NCI-H128 (cell line): ENCODE results near the gene PCSK7.
"Not testable (repeated sequence)": the region's sequence is repeated elsewhere in the genome, so short reads cannot be mapped to it uniquely, and the experiment has no call there.

Experiments used
- DNase-seq: peaks from one replicate; lab custom pipeline; 2025; ENCODE audit not compliant: unreplicated experiment; lab: John Stamatoyannopoulos, UW

The PCSK7 gene

DNA sequence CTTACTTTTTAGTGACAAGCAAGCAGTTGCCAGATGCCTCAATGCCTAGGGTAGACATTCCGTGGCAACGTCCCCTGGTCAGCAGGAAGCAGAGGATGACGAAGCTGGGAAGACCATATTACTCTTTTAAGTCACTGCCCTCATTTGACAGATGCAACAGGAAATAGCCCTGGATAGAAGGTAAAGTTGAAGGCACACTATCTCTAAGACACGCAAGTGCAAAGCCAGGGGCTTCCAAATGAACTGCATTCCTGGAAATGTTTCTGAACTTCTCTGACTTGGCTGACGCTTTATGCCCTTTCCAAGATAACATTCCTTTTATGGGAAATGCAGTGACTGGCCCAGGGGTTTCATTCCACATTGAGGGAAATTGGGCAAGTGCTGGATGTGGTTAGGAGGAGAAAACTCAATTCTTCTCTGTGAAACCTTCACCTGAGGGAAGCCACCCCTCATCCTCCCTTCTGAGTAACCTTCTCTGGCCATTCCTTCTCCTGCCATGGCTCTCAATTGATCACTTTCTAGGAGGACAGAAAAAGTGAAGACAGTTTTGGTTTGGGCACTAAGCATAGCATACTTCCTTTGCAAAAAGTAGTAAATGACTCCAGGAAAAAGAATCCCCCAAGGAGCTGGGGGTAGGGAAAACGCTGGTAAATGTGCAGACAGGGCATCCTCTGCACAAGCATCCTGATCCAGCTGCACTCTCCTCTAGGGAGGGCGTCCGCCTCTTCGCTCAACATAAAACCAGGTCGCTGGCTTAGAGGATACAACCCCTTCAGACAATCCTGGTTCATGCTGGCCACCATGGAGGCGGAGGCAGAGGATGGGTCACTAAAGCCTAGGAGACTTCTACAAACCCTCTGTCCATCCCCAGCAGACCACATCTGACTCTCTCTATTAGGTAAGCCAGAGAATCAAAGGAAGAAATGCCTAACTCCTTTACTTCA lies 14.5 kb downstream of the PCSK7 start:
- DNase-seq: no peak

GRCh38 chr11:117214404-117215110 lies 17.3 kb downstream of the PCSK7 start:
- no peak for DNase-seq

- no peak for DNase-seq
Measured at GRCh38 chr11:117212697-117213355, 19.0 kb downstream of the PCSK7 start.

DNA sequence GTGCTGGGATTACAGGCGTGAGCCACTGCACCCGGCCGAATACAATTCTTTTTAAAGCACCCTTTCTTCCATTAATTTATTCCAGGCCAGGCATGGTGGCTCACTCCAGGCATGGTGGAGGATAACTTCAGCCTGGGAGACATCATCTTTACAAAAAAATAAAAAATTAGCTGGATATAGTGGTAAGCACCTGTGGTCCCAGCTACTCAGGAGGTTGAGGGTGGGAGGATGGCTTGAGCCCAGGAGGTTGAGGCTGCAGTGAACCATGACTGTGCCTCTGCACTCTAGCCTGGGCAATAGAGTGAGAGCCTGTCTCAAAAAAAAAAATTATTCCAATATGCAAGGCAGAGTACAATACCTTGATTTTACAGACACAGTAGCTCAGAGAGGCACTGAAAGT lies 21.3 kb downstream of the PCSK7 start:
- DNase-seq: no peak

DNA sequence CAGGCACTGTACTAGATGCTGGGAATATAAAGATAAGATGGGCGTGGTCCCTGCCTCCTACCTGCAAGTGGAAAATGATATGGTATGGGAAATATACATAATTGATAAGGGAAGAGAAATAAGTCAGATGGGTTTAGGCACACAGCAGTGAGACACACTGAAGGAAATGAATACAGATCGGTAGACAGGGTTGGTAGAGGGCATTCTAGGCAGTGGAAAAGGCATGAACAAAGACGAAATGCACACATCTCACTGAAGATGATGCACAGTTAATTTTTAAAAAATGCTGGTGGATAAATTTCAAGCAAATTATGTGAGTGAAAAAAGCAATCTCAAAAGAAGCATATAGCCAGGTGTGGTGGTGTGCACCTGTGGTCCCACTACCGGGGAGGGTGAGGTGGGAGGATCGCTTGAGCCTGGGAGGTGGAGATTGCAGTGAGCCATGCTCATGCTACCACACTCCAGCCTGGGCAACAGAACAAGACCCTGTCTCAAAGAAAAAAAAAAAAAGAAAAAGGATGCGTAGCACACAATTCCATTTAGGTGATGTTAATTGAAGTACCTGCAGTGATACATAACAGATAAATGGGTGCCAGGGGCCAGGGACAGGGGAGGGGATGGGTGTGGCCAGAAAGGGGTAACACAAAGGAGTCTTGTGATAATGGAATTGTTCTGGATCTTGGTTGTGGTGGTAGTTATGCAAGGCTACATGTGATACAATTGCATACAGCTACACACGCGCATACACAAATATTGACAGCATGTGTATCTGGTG lies 22.3 kb downstream of the PCSK7 start:
- DNase-seq: not testable (repeated sequence)

- not testable (repeated sequence) for DNase-seq
Measured at GRCh38 chr11:117208710-117209109, 23.2 kb downstream of the PCSK7 start.

- DNase-seq: not testable (repeated sequence)
Measured at GRCh38 chr11:117207481-117207880, 24.4 kb downstream of the PCSK7 start.

GRCh38 chr11:117206859-117207258 lies 25.0 kb downstream of the PCSK7 start:
- not testable (repeated sequence) for DNase-seq

DNA sequence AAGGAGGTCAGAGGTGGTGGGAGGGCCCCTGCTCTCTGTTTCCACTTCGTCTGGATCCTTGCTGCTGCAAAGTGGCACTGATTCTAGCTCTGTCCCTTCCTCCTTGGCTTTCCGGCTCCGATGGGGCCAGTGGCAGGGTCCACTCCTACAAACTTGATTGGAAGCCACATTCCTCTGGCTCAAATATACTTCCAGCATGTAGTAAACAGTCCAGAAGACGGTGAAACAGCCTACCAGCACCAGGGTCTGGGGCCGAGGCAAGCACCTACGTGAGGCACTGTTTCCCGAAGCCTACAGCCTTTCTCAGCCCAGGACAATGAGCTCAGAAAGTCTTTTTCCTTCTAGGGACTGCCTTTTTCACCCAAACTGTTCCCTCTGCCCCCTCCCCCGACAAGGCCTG lies 25.8 kb downstream of the PCSK7 start:
- DNase-seq: not testable (repeated sequence)

- no peak for DNase-seq
Measured at GRCh38 chr11:117205211-117205818, 26.6 kb downstream of the PCSK7 start.

GRCh38 chr11:117204283-117205080 lies 27.4 kb downstream of the PCSK7 start:
- no peak for DNase-seq

DNA sequence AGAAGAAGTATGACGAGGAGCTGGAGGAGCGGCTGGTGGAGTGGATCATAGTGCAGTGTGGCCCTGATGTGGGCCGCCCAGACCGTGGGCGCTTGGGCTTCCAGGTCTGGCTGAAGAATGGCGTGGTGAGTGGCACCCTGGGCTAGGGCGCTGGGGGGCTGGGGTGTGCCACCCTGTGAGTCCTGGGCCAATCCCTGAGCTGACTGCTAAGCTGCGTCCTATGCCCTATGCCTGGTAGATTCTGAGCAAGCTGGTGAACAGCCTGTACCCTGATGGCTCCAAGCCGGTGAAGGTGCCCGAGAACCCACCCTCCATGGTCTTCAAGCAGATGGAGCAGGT lies 28.8 kb downstream of the PCSK7 start:
- no peak for DNase-seq

DNA sequence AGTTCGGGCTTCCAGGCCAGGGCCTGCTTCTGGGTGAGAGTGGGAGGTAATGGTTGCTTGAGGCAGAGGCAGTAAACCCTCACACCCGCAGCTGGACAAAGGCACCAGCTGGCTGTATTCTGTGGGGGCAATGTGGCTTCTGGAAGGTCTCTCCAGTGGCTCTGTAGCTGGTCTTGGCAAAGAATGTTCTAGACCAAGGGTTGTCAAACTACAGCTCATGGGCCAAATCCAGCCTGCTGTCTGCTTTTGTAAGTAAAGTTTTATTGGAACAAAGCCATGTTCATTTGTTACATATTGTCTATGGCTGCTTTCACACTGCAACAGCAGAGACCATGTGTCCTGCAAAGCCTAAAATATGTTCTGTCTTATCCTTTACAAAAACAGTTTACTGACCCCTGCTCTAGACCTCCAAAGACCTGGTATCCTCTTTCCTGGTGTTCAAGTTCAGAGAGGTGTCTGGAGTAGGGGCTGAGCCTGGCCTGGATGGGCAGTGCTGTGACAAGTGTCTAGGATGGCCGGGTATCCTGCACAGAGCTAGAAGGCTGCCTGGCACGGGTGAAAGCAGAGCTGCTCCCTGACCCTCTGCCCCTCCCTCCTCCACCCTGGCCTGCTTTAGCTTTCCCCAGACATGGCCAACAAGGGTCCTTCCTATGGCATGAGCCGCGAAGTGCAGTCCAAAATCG lies 29.3 kb downstream of the PCSK7 start:
- DNase-seq: no peak

GRCh38 chr11:117201658-117202305 lies 30.1 kb downstream of the PCSK7 start:
- DNase-seq: no peak

- DNase-seq: no peak
Measured at GRCh38 chr11:117200813-117201657, 30.8 kb downstream of the PCSK7 start.

GRCh38 chr11:117199916-117200812 lies 31.7 kb downstream of the PCSK7 start:
- no peak for DNase-seq
